H1 (cell line): ENCODE measurements around the gene NBAS. TPM values are rescaled to one million over a fixed set of nuclear protein-coding genes. Genes with fewer than 3 reads are reported as not detected.

ENCODE experiments used
- CTCF ChIA-PET: fragments of 300-600 bp; sonication (Branson Sonifier 250); formaldehyde crosslinking; loops from one replicate; lab custom pipeline; 2021; ENCODE audit not compliant: partially characterized antibody; lab: Charles Lee
- POLR2A ChIA-PET: fragments of 300-600 bp; sonication (Branson Sonifier 250); formaldehyde crosslinking; loops from one replicate; lab custom pipeline; 2021; ENCODE audit warnings: inconsistent platforms; ENCODE audit not compliant: partially characterized antibody; lab: Charles Lee
- DNase-seq, 2 experiments: peaks; one replicate each; pipeline versions ENCODE4 v3.0.0 to v3.0.0-alpha.2; 2010 to 2022; ENCODE audit warnings: low spot score in 2 of 2, low read depth in 1 of 2, mixed read lengths in 1 of 2
- FAIRE-seq: peaks from 2 replicates; lab custom pipeline; 2011; peaks lifted over from hg19 to GRCh38; lab: Jason Lieb, UNC
- H2AFZ ChIP-seq: 2 replicates; pipeline ENCODE4 v1.8.1; 2012; ENCODE audit warnings: low read length, inconsistent platforms
- H2AK5ac ChIP-seq: 2 replicates; pipeline ENCODE4 v1.6.1; 2013; ENCODE audit warnings: low read depth, low read length
- H2BK120ac ChIP-seq: replicated peaks from 2 replicates; pipeline ENCODE3; 2013; ENCODE audit warnings: low read depth, low read length, inconsistent platforms
- H2BK12ac ChIP-seq: 2 replicates; pipeline ENCODE4 v1.6.1; 2013; ENCODE audit warnings: low read depth, low read length
- H2BK15ac ChIP-seq: 2 replicates; pipeline ENCODE4 v1.6.1; 2013; ENCODE audit warnings: low read length
- H2BK20ac ChIP-seq: 2 replicates; pipeline ENCODE4 v1.6.1; 2013; ENCODE audit warnings: low read length
- H2BK5ac ChIP-seq: 2 replicates; pipeline ENCODE4 v1.6.1; 2013; ENCODE audit warnings: low read depth, low read length
- H3K14ac ChIP-seq: 2 replicates; pipeline ENCODE4 v1.6.1; 2013; ENCODE audit warnings: inconsistent platforms; ENCODE audit not compliant: insufficient read length
- H3K18ac ChIP-seq: 2 replicates; pipeline ENCODE4 v1.6.1; 2013; ENCODE audit warnings: low read length; ENCODE audit errors: extremely low read depth
- H3K23ac ChIP-seq: 2 replicates; pipeline ENCODE4 v1.6.1; 2013; ENCODE audit warnings: inconsistent platforms; ENCODE audit not compliant: insufficient read length
- H3K23me2 ChIP-seq: 2 replicates; pipeline ENCODE4 v1.6.1; 2013; ENCODE audit warnings: low read depth, low read length
- H3K27ac ChIP-seq: 2 replicates; pipeline ENCODE4 v1.6.1; 2011; ENCODE audit warnings: low read depth, low read length, inconsistent platforms
- H3K27me3 ChIP-seq, 4 experiments: replicated peaks in 1 of 4; 1 replicate in 1 of 4; 2 replicates in 3 of 4; pipeline versions ENCODE4 v1.6.1 to v1.8.1; 2011 to 2013; ENCODE audit warnings: low read length in 3 of 4, mild to moderate bottlenecking in 3 of 4, inconsistent platforms in 2 of 4, mixed read lengths in 2 of 4, moderate library complexity in 1 of 4; ENCODE audit not compliant: control insufficient read depth in 3 of 4, insufficient read depth in 3 of 4; ENCODE audit errors: extremely low read depth in 1 of 4
- H3K36me3 ChIP-seq, 4 experiments: 2 replicates each; pipeline versions ENCODE4 v1.6.1 to v1.8.1; 2011 to 2013; ENCODE audit warnings: mild to moderate bottlenecking in 4 of 4, low read length in 3 of 4, moderate library complexity in 2 of 4, control low read depth in 1 of 4, inconsistent platforms in 1 of 4; ENCODE audit not compliant: insufficient read depth in 4 of 4, control insufficient read depth in 2 of 4
- H3K4ac ChIP-seq: replicated peaks from 2 replicates; pipeline ENCODE3; 2013; ENCODE audit warnings: low read length, low read depth, mixed read lengths, inconsistent platforms; ENCODE audit not compliant: insufficient read length
- H3K4me1 ChIP-seq, 4 experiments: replicated peaks in 1 of 4; 1 replicate in 1 of 4; 2 replicates in 3 of 4; pipeline versions ENCODE4 v1.6.1 to v1.8.1; 2011 to 2013; ENCODE audit warnings: low read length in 3 of 4, inconsistent platforms in 2 of 4, mixed read lengths in 1 of 4; ENCODE audit not compliant: insufficient read depth in 4 of 4, control insufficient read depth in 3 of 4
- H3K4me2 ChIP-seq, 2 experiments: 2 replicates each; pipeline versions ENCODE4 v1.6.1 to v1.8.1; 2011 to 2013; ENCODE audit warnings: low read depth in 2 of 2, low read length in 2 of 2, control low read depth in 1 of 2, inconsistent platforms in 1 of 2, mild to moderate bottlenecking in 1 of 2; ENCODE audit not compliant: insufficient read depth in 1 of 2
- H3K4me3 ChIP-seq, 4 experiments: fragments of 200-600, 300-600 bp in 1 of 4; sonication (generic), shearing (Covaris generic), sonication (Bioruptor Twin) in 1 of 4; 2 replicates each; pipeline versions ENCODE4 v1.5.1 to v1.8.1; 2011 to 2016; ENCODE audit warnings: low read length in 4 of 4, low read depth in 3 of 4, control low read depth in 2 of 4, inconsistent platforms in 2 of 4, mild to moderate bottlenecking in 2 of 4, mixed read lengths in 1 of 4, moderate library complexity in 1 of 4; ENCODE audit not compliant: insufficient read depth in 2 of 4; ENCODE audit errors: extremely low read depth in 1 of 4
- H3K56ac ChIP-seq: replicated peaks from 2 replicates; pipeline ENCODE3; 2013; ENCODE audit warnings: low read depth, mild to moderate bottlenecking, mixed read lengths, low read length, inconsistent platforms; ENCODE audit not compliant: insufficient read length
- H3K79me1 ChIP-seq: 2 replicates; pipeline ENCODE4 v1.6.1; 2013; ENCODE audit warnings: low read depth, low read length, control low read depth
- H3K79me2 ChIP-seq, 2 experiments: 2 replicates each; pipeline versions ENCODE4 v1.6.1 to v1.8.1; 2012 to 2013; ENCODE audit warnings: low read length in 2 of 2, mild to moderate bottlenecking in 2 of 2, inconsistent platforms in 1 of 2; ENCODE audit not compliant: insufficient read depth in 2 of 2, control insufficient read depth in 1 of 2
- H3K9ac ChIP-seq, 4 experiments: replicated peaks in 1 of 4; 1 replicate in 1 of 4; 2 replicates in 3 of 4; pipeline versions ENCODE4 v1.6.1 to v1.8.1; 2011 to 2013; ENCODE audit warnings: low read depth in 3 of 4, low read length in 3 of 4, control low read depth in 2 of 4, mild to moderate bottlenecking in 2 of 4, moderate library complexity in 2 of 4, inconsistent platforms in 1 of 4; ENCODE audit errors: extremely low read depth in 1 of 4
- H3K9me3 ChIP-seq, 2 experiments: 2 replicates each; pipeline versions ENCODE4 v1.6.1 to v1.8.1; 2012 to 2013; ENCODE audit warnings: mild to moderate bottlenecking in 2 of 2, moderate library complexity in 2 of 2, control low read depth in 1 of 2, inconsistent platforms in 1 of 2, low read depth in 1 of 2, low read length in 1 of 2, mixed read lengths in 1 of 2; ENCODE audit not compliant: insufficient read depth in 2 of 2
- H4K20me1 ChIP-seq, 2 experiments: replicated peaks in 1 of 2; 2 replicates each; pipeline versions ENCODE3 to v1.8.1; 2011 to 2013; ENCODE audit warnings: inconsistent platforms in 2 of 2, low read length in 2 of 2, mild to moderate bottlenecking in 1 of 2; ENCODE audit not compliant: insufficient read depth in 2 of 2, control insufficient read depth in 1 of 2
- H4K5ac ChIP-seq: 2 replicates; pipeline ENCODE4 v1.6.1; 2013; ENCODE audit warnings: low read length, low read depth, mixed read lengths, inconsistent platforms; ENCODE audit not compliant: insufficient read length
- H4K8ac ChIP-seq: 2 replicates; pipeline ENCODE4 v1.8.0; 2013; ENCODE audit warnings: mild to moderate bottlenecking, moderate library complexity, low read length, inconsistent platforms; ENCODE audit not compliant: insufficient read depth; ENCODE audit errors: extremely low read depth
- H4K91ac ChIP-seq: replicated peaks from 2 replicates; pipeline ENCODE3; 2013; ENCODE audit warnings: low read length, mixed read lengths, inconsistent platforms; ENCODE audit not compliant: insufficient read length
- BCL11A ChIP-seq, 2 experiments: IDR thresholded peaks; one replicate each; pipeline ENCODE4 v1.6.1; 2011; ENCODE audit warnings: low read depth in 2 of 2, low read length in 2 of 2, mild to moderate bottlenecking in 2 of 2
- CBX8 ChIP-seq: fragments of 300-800, 300-1000 bp; sonication (generic); IDR thresholded peaks from 2 replicates; pipeline ENCODE4 v1.7.1; 2016; ENCODE audit warnings: low read depth, low read length, borderline replicate concordance
- CHD2 ChIP-seq: IDR thresholded peaks from 2 replicates; pipeline ENCODE4 v1.6.1; 2012; ENCODE audit warnings: low read length, improper control_type of control experiment
- E2F6 ChIP-seq: IDR thresholded peaks from 2 replicates; pipeline ENCODE4 v1.6.1; 2012; ENCODE audit warnings: inconsistent platforms
- GABPA ChIP-seq: IDR thresholded peaks from 2 replicates; pipeline ENCODE4 v1.6.1; 2011; ENCODE audit warnings: mild to moderate bottlenecking, low read length, moderate library complexity, borderline replicate concordance; ENCODE audit not compliant: insufficient read depth
- MAX ChIP-seq: IDR thresholded peaks from 2 replicates; pipeline ENCODE4 v1.6.1; 2012; ENCODE audit warnings: inconsistent platforms
- NRF1 ChIP-seq: IDR thresholded peaks from 2 replicates; pipeline ENCODE4 v1.6.1; 2011; ENCODE audit warnings: mild to moderate bottlenecking, low read depth, low read length, improper control_type of control experiment
- POLR2A ChIP-seq, 2 experiments: IDR thresholded peaks; 1 replicate in 1 of 2; 2 replicates in 1 of 2; pipeline ENCODE4 v1.6.1; 2011; ENCODE audit warnings: low read depth in 2 of 2, low read length in 2 of 2, mild to moderate bottlenecking in 2 of 2; ENCODE audit errors: control extremely low read depth in 1 of 2
- RAD21 ChIP-seq, 2 experiments: IDR thresholded peaks in 1 of 2; conservative IDR thresholded peaks in 1 of 2; 2 replicates each; pipeline ENCODE4 v1.6.1; 2011; ENCODE audit warnings: low read depth in 2 of 2, low read length in 2 of 2, improper control_type of control experiment in 1 of 2, inconsistent platforms in 1 of 2, mild to moderate bottlenecking in 1 of 2, moderate library complexity in 1 of 2
- SIX5 ChIP-seq: IDR thresholded peaks from 2 replicates; pipeline ENCODE4 v1.6.1; 2011; ENCODE audit warnings: mild to moderate bottlenecking, low read depth, low read length
- SRF ChIP-seq: IDR thresholded peaks from 2 replicates; pipeline ENCODE4 v1.6.1; 2011; ENCODE audit warnings: mild to moderate bottlenecking, low read depth, low read length, moderate library complexity
- WGBS, 2 experiments: shearing (Covaris generic) in 1 of 2; methylation state at CpG; one replicate each; pipeline versions ENCODE4 v1.1.6 to v1.1.7; 2013 to 2015; ENCODE audit warnings: low lambda C conversion rate in 2 of 2, mixed read lengths in 2 of 2, inconsistent platforms in 1 of 2, low coverage in 1 of 2, missing lambda C conversion rate in 1 of 2; ENCODE audit not compliant: insufficient replicate concordance in 2 of 2, insufficient coverage in 1 of 2, insufficient read length in 1 of 2; ENCODE audit errors: extremely low coverage in 1 of 2, missing lambda C conversion rate in 1 of 2; 5-methylcytosine and 5-hydroxymethylcytosine counted together
- polyA plus RNA-seq, 7 experiments: library from polyadenylated mRNA; depleted of rRNA in 3 of 7; stranded (reverse) in 5 of 7; unstranded in 2 of 7; fragments of >200 nt in 5 of 7; fragments of 200-250 nt in 2 of 7; gene quantifications; 1 replicate in 5 of 7; 2 replicates in 1 of 7; 4 replicates in 1 of 7; pipeline versions ENCODE4 v1.2.1 to v1.2.3, GENCODE V29; 2011 to 2013; ENCODE audit warnings: missing spikeins in 2 of 7, mixed read lengths in 2 of 7
- total RNA-seq: library from RNA; stranded (reverse); fragmentation: NEBNext Ultra II Directional; extraction: Animal tissue kit (Norgen Biotek cat#: 25700); gene quantifications from 2 replicates; pipeline ENCODE4 v1.2.1, GENCODE V29; 2021

NBAS gene
- total and polyA plus RNA-seq, 2 of the 8 experiments (the other 6 are each of a cell fraction or from before 2014, with no cell fraction given) = 19.6 to 34.8 TPM

- Histone ChIP-seq H3K4me2 (no peak overlapping the region), H2AFZ (no peak overlapping the region), H3K18ac (no peak overlapping the region), H2BK20ac (no peak overlapping the region), H3K79me2 (no peaks in the 10 kb centered on the region), H3K36me3 (no peaks in the 10 kb centered on the region), H4K8ac (no peak overlapping the region), H2BK120ac (no peak overlapping the region), H3K79me1 (no peaks in the 10 kb centered on the region), H2AK5ac (no peak overlapping the region), H2BK12ac (no peak overlapping the region), H3K56ac (no peak overlapping the region), H3K27ac (no peak overlapping the region), H3K9me3 (no peaks in the 10 kb centered on the region), H4K91ac (no peak overlapping the region), H4K20me1 (no peaks in the 10 kb centered on the region), H3K4ac (no peak overlapping the region), H2BK15ac (no peak overlapping the region), H2BK5ac (no peak overlapping the region), H3K14ac (no peak overlapping the region), H3K23ac (no peak overlapping the region), H4K5ac (no peak overlapping the region), H3K23me2 (no peaks in the 10 kb centered on the region), H3K27me3 (no peaks in the 10 kb centered on the region), H3K9ac (no peak overlapping the region), H3K4me3 (no peak overlapping the region), H3K4me1 (peaks cover 0 to 1% (median 0%) of the 10 kb centered on the region in 4 experiments; a peak in 3 of 7 replicates)
- ChIA-PET CTCF (no interaction called here), POLR2A (no interaction called here)
- WGBS, 2 experiments = 97% methylated on average over 5 of the region's 5 CpGs; no CpG with 5 or more reads in 1 of the 2 experiments
- FAIRE-seq = no peak
- no peak for DNase-seq
- TF ChIP-seq RAD21 (IDR thresholded peaks at IDR 0.05 in 1 of 2, conservative IDR thresholded peaks at IDR 0.05 in 1 of 2; ENCODE audit: low read depth in 2 of 2, low read length in 2 of 2) (no peak), POLR2A (IDR thresholded peaks at IDR 0.05; ENCODE audit: control extremely low read depth in 1 of 2, low read depth in 2 of 2, low read length in 2 of 2) (no peak), SRF (no peak), SIX5 (no peak), GABPA (no peak), CHD2 (no peak), CBX8 (no peak), NRF1 (no peak), BCL11A (IDR thresholded peaks at IDR 0.05; ENCODE audit: low read depth in 2 of 2, low read length in 2 of 2) (no peak), E2F6 (no peak), MAX (no peak)
Observed at GRCh38 chr2:15246870-15247269, 314.3 kb downstream of the NBAS start.
